Endothelial cell of umbilical vein (primary cell): ENCODE results near the gene CCDC28A. TPM values are rescaled to one million over a fixed set of nuclear protein-coding genes. Genes with fewer than 3 reads are reported as not detected.
A peak's percentile ranks its signal among the peaks of the same experiment; 100 is the strongest.

Experiments used
- BruUV-seq: library from RNA; stranded (reverse); fragments of 400-500 nt; replicated peaks from 2 replicates; lab custom pipeline; 2021; lab: Mats Ljungman, UMichigan
- CTCF ChIA-PET: fragments of 300-600, 350-600 bp; sonication (Branson Sonifier 250); formaldehyde crosslinking; loops from one replicate; lab custom pipeline; 2021; ENCODE audit warnings: antibody characterized with exemption, inconsistent platforms; lab: Charles Lee
- POLR2A ChIA-PET: fragments of 300-600, 350-600 bp; sonication (Branson Sonifier 250); formaldehyde crosslinking; loops from one replicate; lab custom pipeline; 2021; ENCODE audit warnings: antibody characterized with exemption, inconsistent platforms; lab: Charles Lee
- DNase-seq: peaks from one replicate; pipeline ENCODE4 v3.0.0-alpha.2; 2011; ENCODE audit warnings: low read depth, low spot score
- FAIRE-seq: peaks from 2 replicates; lab custom pipeline; 2011; peaks lifted over from hg19 to GRCh38; lab: Jason Lieb, UNC
- H2AFZ ChIP-seq: 2 replicates; pipeline ENCODE4 v1.6.0; 2012; ENCODE audit warnings: low read depth, low read length, control low read depth, inconsistent platforms
- H3K27ac ChIP-seq: 2 replicates; pipeline ENCODE4 v1.5.1; 2011; ENCODE audit warnings: low read depth, mild to moderate bottlenecking, control low read depth, low read length, moderate library complexity; ENCODE audit not compliant: insufficient read depth
- H3K27me3 ChIP-seq, 2 experiments: 2 replicates each; pipeline versions ENCODE4 v1.6.0 to v1.6.1; 2011; ENCODE audit warnings: low read length in 2 of 2, mixed read lengths in 1 of 2; ENCODE audit not compliant: control insufficient read depth in 2 of 2, insufficient read depth in 2 of 2
- H3K36me3 ChIP-seq, 2 experiments: 2 replicates in 1 of 2; 3 replicates in 1 of 2; pipeline ENCODE4 v1.5.1; 2011; ENCODE audit warnings: low read length in 2 of 2, mild to moderate bottlenecking in 1 of 2, moderate library complexity in 1 of 2; ENCODE audit not compliant: control insufficient read depth in 2 of 2, insufficient read depth in 2 of 2; ENCODE audit errors: extremely low read depth in 1 of 2
- H3K4me1 ChIP-seq: 3 replicates; pipeline ENCODE4 v1.5.1; 2011; ENCODE audit warnings: mild to moderate bottlenecking, low read length; ENCODE audit not compliant: control insufficient read depth, insufficient read depth; ENCODE audit errors: extremely low read depth
- H3K4me2 ChIP-seq: 2 replicates; pipeline ENCODE4 v1.6.1; 2011; ENCODE audit warnings: low read length, control low read depth, mixed read lengths; ENCODE audit not compliant: insufficient read depth
- H3K4me3 ChIP-seq, 3 experiments: fragments of 200-600 bp in 1 of 3; sonication (generic), shearing (Covaris generic) in 1 of 3; replicated peaks in 1 of 3; 2 replicates each; pipeline ENCODE4 v1.5.1; 2011 to 2016; ENCODE audit warnings: control low read depth in 3 of 3, low read length in 3 of 3, mild to moderate bottlenecking in 2 of 3, inconsistent platforms in 1 of 3, low read depth in 1 of 3, moderate library complexity in 1 of 3; ENCODE audit not compliant: insufficient read depth in 1 of 3
- H3K79me2 ChIP-seq: 2 replicates; pipeline ENCODE4 v1.6.0; 2012; ENCODE audit warnings: low read length, inconsistent platforms; ENCODE audit not compliant: control insufficient read depth, insufficient read depth
- H3K9ac ChIP-seq: replicated peaks from 2 replicates; pipeline ENCODE3; 2011; ENCODE audit warnings: low read length, control low read depth; ENCODE audit not compliant: insufficient read depth; ENCODE audit errors: extremely low read depth
- H3K9me1 ChIP-seq: replicated peaks from 3 replicates; pipeline ENCODE4 v1.6.0; 2011; ENCODE audit warnings: mild to moderate bottlenecking, low read length; ENCODE audit not compliant: control insufficient read depth, insufficient read depth; ENCODE audit errors: extremely low read depth
- H3K9me3 ChIP-seq: replicated peaks from 2 replicates; pipeline ENCODE4 v1.5.1; 2012; ENCODE audit warnings: low read length, inconsistent platforms; ENCODE audit not compliant: control insufficient read depth, insufficient read depth
- H4K20me1 ChIP-seq: replicated peaks from 2 replicates; pipeline ENCODE3; 2011; ENCODE audit warnings: mild to moderate bottlenecking, low read length; ENCODE audit not compliant: control insufficient read depth, insufficient read depth; ENCODE audit errors: extremely low read depth
- CTCF ChIP-seq, 2 donors: IDR thresholded peaks; 1 replicate in 1 of 2; 2 replicates in 1 of 2; pipeline ENCODE4 v1.5.1; 2011; ENCODE audit warnings: low read length in 2 of 2, mild to moderate bottlenecking in 2 of 2, moderate library complexity in 2 of 2, control low read depth in 1 of 2, inconsistent platforms in 1 of 2, low read depth in 1 of 2; ENCODE audit not compliant: insufficient read depth in 1 of 2; ENCODE audit errors: extremely low read depth in 1 of 2
- EZH2 ChIP-seq: IDR thresholded peaks from 2 replicates; pipeline ENCODE4 v1.6.1; 2012; ENCODE audit warnings: borderline replicate concordance, low read depth, mild to moderate bottlenecking, moderate library complexity, low read length, inconsistent platforms; ENCODE audit not compliant: severe bottlenecking
- FOS ChIP-seq: IDR thresholded peaks from 2 replicates; pipeline ENCODE4 v1.6.1; 2011; ENCODE audit warnings: mild to moderate bottlenecking, low read length, moderate library complexity, borderline replicate concordance; ENCODE audit not compliant: insufficient read depth
- GATA2 ChIP-seq: IDR thresholded peaks from 2 replicates; pipeline ENCODE4 v1.7.0; 2011; ENCODE audit warnings: low read depth, mild to moderate bottlenecking, moderate library complexity, mixed read lengths, low read length; ENCODE audit not compliant: insufficient read length, insufficient read depth
- JUN ChIP-seq: IDR thresholded peaks from 2 replicates; pipeline ENCODE4 v1.6.1; 2011; ENCODE audit warnings: borderline replicate concordance, low read depth; ENCODE audit not compliant: insufficient read length, insufficient read depth
- MAX ChIP-seq: IDR thresholded peaks from 2 replicates; pipeline ENCODE4 v1.6.1; 2011; ENCODE audit not compliant: insufficient read depth, insufficient read length
- MYC ChIP-seq: IDR thresholded peaks from one replicate; pipeline ENCODE4 v1.6.1; 2011; ENCODE audit warnings: mild to moderate bottlenecking, low read depth, low read length
- POLR2A ChIP-seq: IDR thresholded peaks from 2 replicates; pipeline ENCODE4 v1.6.1; 2012; ENCODE audit warnings: low read depth, mild to moderate bottlenecking, control low read depth, low read length
- POLR2AphosphoS5 ChIP-seq: IDR thresholded peaks from 2 replicates; pipeline ENCODE4 v1.6.1; 2012; ENCODE audit warnings: low read depth, mild to moderate bottlenecking, control low read depth, low read length, moderate library complexity; ENCODE audit not compliant: insufficient read depth
- dilution Hi-C: fragments of 300-500 bp; cut with MboI; formaldehyde crosslinking; loops from one replicate; pipeline ENCODE4 v1.15.0; 2019; ENCODE audit warnings: low sequenced_read_pairs; ENCODE audit not compliant: extremely low pct_ligation_motif_present
- intact Hi-C: fragments of 100-400 bp; cut with micrococcal nuclease; formaldehyde crosslinking; loops from one replicate; pipeline ENCODE4 v1.10.0; 2022
- polyA plus RNA-seq, 4 experiments: library from polyadenylated mRNA; depleted of rRNA in 3 of 4; stranded (reverse) in 3 of 4; unstranded in 1 of 4; fragments of >200 nt; gene quantifications; 2 replicates each; pipeline versions ENCODE4 v1.2.1 to v1.2.3, GENCODE V29; 2011 to 2012; ENCODE audit warnings: missing spikeins in 1 of 4
- total RNA-seq: library from RNA; stranded (reverse); gene quantifications from 2 replicates; pipeline ENCODE4 v1.2.3, GENCODE V29; 2021

The CCDC28A gene
- total and polyA plus RNA-seq, 2 donors (not counting 3 experiments of a cell fraction or from before 2014, with no cell fraction given) = 11.1 to 12.8 TPM

GRCh38 chr6:138821519-138821918 lies 48.0 kb downstream of the CCDC28A start:
- dilution Hi-C loops = no loop called here

GRCh38 chr6:138824482-138825144 lies 51.0 kb downstream of the CCDC28A start:
- H2AFZ ChIP-seq = peak overlapping the region; percentile 58
- ChIA-PET CTCF (no interaction called here), POLR2A (no interaction called here)
- H3K27ac ChIP-seq = no peak overlapping the region
- no peaks in the 10 kb centered on the region for H3K27me3 ChIP-seq
- H3K79me2 ChIP-seq = no peaks in the 10 kb centered on the region
- DNase-seq = peak; percentile 34
- no TSS peak for BruUV-seq
- intact Hi-C loops (no loop called here), dilution Hi-C loops (no loop called here)
- H4K20me1 ChIP-seq = no peaks in the 10 kb centered on the region
- no peak for FAIRE-seq
- no peaks in the 10 kb centered on the region for H3K9me3 ChIP-seq
- no peaks in the 10 kb centered on the region for H3K36me3 ChIP-seq
- H3K4me3 ChIP-seq = no peak overlapping the region
- no peak overlapping the region for H3K4me2 ChIP-seq
- no peaks in the 10 kb centered on the region for H3K4me1 ChIP-seq
- H3K9me1 ChIP-seq = no peaks in the 10 kb centered on the region
- TF ChIP-seq GATA2 = no peak
- TF ChIP-seq EZH2 = no peak
- TF ChIP-seq JUN = no peak
- no peak for TF ChIP-seq CTCF (IDR thresholded peaks at IDR 0.05; ENCODE audit: extremely low read depth in 1 of 2, insufficient read depth in 1 of 2, low read depth in 1 of 2, low read length in 2 of 2)
- TF ChIP-seq POLR2AphosphoS5 = no peak
- TF ChIP-seq MYC = no peak
- no peak for TF ChIP-seq FOS
- no peak for TF ChIP-seq MAX
- no peak for TF ChIP-seq POLR2A
- no peak overlapping the region for H3K9ac ChIP-seq

More at GRCh38 chr6:138821519-138821918, 48.0 kb downstream of the CCDC28A start:
- H3K4me2 ChIP-seq = no peak overlapping the region
- FAIRE-seq (no peak), DNase-seq (no peak)
- H2AFZ ChIP-seq = no peak overlapping the region
- POLR2A ChIA-PET = no interaction called here
- CTCF ChIA-PET = interaction anchor here (0.9 kb wide), 1 partner anchor 288 kb away, joined by 3 read pairs; no protein-coding TSS in a partner anchor
- intact Hi-C loops = no loop called here
- TF ChIP-seq POLR2A (no peak), GATA2 (no peak), MYC (no peak), FOS (no peak)
- H3K4me3 ChIP-seq = no peak overlapping the region
- H3K27me3 ChIP-seq = no peaks in the 10 kb centered on the region
- H3K27ac ChIP-seq = no peak overlapping the region
- peaks cover 15% of the 10 kb centered on the region for H3K4me1 ChIP-seq
- H3K36me3 ChIP-seq = no peaks in the 10 kb centered on the region
- H3K9me3 ChIP-seq = no peaks in the 10 kb centered on the region
- H3K79me2 ChIP-seq = no peaks in the 10 kb centered on the region
- H3K9ac ChIP-seq = no peak overlapping the region
- BruUV-seq = no TSS peak
- H3K9me1 ChIP-seq = no peaks in the 10 kb centered on the region
- no peaks in the 10 kb centered on the region for H4K20me1 ChIP-seq
